ENCODE results near the gene ACACB. TPM values are rescaled to one million over a fixed set of nuclear protein-coding genes. Genes with fewer than 3 reads are reported as not detected.

Gene ACACB
- total and polyA plus RNA-seq, 8 donors: 23.4 to 58.9 (median 31.6) TPM

DNA sequence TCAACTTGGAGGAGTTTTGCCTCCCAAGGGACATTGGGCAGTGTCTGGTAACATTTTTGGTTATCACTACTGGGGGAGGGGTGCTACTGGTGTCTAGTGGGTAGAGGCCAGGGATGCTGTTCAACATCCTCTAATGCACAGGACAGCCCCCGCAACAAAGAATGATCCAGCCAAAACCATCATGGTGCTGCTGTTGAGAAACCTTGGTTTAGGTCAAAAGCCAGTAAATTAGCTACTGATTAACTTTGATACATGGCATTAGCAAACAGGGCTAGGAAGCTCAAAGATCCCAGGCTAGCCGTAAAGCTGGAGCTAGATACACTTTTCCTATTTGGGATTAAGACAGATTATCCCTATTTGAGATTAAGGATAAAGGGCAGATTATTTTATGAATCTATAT, 32.0 kb upstream of the ACACB start:
- no peak overlapping the region for H3K4me3 ChIP-seq
- intact Hi-C loops (cut with DNase I): no loop called here
- H3K4me1 ChIP-seq: peaks cover 6 to 23% (median 10%) of the 10 kb centered on the region in 3 donors
- DNase-seq (no peak), FAIRE-seq (no peak), ATAC-seq (peak; percentile 69 to 85 (median 78))
- H3K9me3 ChIP-seq: no peaks in the 10 kb centered on the region
- H3K27me3 ChIP-seq: no peaks in the 10 kb centered on the region
- H3K36me3 ChIP-seq: peaks cover 0 to 68% (median 8%) of the 10 kb centered on the region in 3 donors
- TF ChIP-seq, protein P1, sequence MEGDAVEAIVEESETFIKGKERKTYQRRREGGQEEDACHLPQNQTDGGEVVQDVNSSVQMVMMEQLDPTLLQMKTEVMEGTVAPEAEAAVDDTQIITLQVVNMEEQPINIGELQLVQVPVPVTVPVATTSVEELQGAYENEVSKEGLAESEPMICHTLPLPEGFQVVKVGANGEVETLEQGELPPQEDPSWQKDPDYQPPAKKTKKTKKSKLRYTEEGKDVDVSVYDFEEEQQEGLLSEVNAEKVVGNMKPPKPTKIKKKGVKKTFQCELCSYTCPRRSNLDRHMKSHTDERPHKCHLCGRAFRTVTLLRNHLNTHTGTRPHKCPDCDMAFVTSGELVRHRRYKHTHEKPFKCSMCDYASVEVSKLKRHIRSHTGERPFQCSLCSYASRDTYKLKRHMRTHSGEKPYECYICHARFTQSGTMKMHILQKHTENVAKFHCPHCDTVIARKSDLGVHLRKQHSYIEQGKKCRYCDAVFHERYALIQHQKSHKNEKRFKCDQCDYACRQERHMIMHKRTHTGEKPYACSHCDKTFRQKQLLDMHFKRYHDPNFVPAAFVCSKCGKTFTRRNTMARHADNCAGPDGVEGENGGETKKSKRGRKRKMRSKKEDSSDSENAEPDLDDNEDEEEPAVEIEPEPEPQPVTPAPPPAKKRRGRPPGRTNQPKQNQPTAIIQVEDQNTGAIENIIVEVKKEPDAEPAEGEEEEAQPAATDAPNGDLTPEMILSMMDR (IDR thresholded peaks at IDR 0.05): no peak
- peak overlapping the region in 1 of 4 donors; percentile 25 for H3K27ac ChIP-seq
- WGBS, 2 donors: 25 to 27% methylated on average over 2 of the region's 2 CpGs

- WGBS, 2 donors: 96 to 97% methylated on average over 11 of the region's 11 CpGs
- Histone ChIP-seq H3K4me3 (no peak overlapping the region), H3K9me3 (no peaks in the 10 kb centered on the region), H3K27me3 (no peaks in the 10 kb centered on the region), H3K36me3 (peaks cover 0 to 58% (median 8%) of the 10 kb centered on the region in 3 donors), H3K4me1 (peaks cover 6 to 23% (median 10%) of the 10 kb centered on the region in 3 donors), H3K27ac (no peak overlapping the region)
- DNase-seq: no peak
- FAIRE-seq: no peak
- intact Hi-C loops (cut with DNase I): no loop called here
- no peak for ATAC-seq
- TF ChIP-seq, protein P1 (IDR thresholded peaks at IDR 0.05): no peak
These were observed 30.8 kb upstream of the ACACB start for GRCh38 chr12:109085590-109085989.

GRCh38 chr12:109087250-109087649, 29.1 kb upstream of the ACACB start:
- intact Hi-C loops (cut with DNase I): no loop called here
- H3K36me3 ChIP-seq: peaks cover 0 to 47% (median 8%) of the 10 kb centered on the region in 3 donors
- H3K27me3 ChIP-seq: no peaks in the 10 kb centered on the region
- TF ChIP-seq, protein P1 (IDR thresholded peaks at IDR 0.05): no peak
- H3K9me3 ChIP-seq: no peaks in the 10 kb centered on the region
- no peak overlapping the region for H3K4me3 ChIP-seq
- FAIRE-seq (no peak), ATAC-seq (peak; percentile 56 to 76 (median 66)), DNase-seq (peak in 1 of 6 donors; percentile 40)
- peaks cover 6 to 29% (median 17%) of the 10 kb centered on the region in 3 donors for H3K4me1 ChIP-seq
- WGBS, 2 donors: 7 to 12% methylated on average over 5 of the region's 5 CpGs
- H3K27ac ChIP-seq: no peak overlapping the region

- H3K36me3 ChIP-seq: peaks cover 0 to 36% (median 8%) of the 10 kb centered on the region in 3 donors
- WGBS, 2 donors: 88 to 89% methylated on average over 6 of the region's 6 CpGs
- H3K4me3 ChIP-seq: no peak overlapping the region
- no peak overlapping the region for H3K27ac ChIP-seq
- FAIRE-seq (no peak), ATAC-seq (no peak), DNase-seq (no peak)
- no peaks in the 10 kb centered on the region for H3K9me3 ChIP-seq
- intact Hi-C loops (cut with DNase I): no loop called here
- TF ChIP-seq, protein P1 (IDR thresholded peaks at IDR 0.05): no peak
- no peaks in the 10 kb centered on the region for H3K27me3 ChIP-seq
- H3K4me1 ChIP-seq: peaks cover 13 to 35% (median 23%) of the 10 kb centered on the region in 3 donors
These were observed 27.6 kb upstream of the ACACB start for GRCh38 chr12:109088818-109089217.

GRCh38 chr12:109089683-109090082, 26.7 kb upstream of the ACACB start:
- FAIRE-seq (no peak), DNase-seq (no peak), ATAC-seq (no peak)
- H3K4me3 ChIP-seq: no peak overlapping the region
- intact Hi-C loops (cut with DNase I): loop anchor here in 2 of 3 donors (5.0 to 10.0 kb wide), 2 partner anchors 205 to 207 kb away; partner anchors contain the start of gene DAO (in 2 of the 2)
- H3K27me3 ChIP-seq: no peaks in the 10 kb centered on the region
- H3K9me3 ChIP-seq: no peaks in the 10 kb centered on the region
- TF ChIP-seq, protein P1 (IDR thresholded peaks at IDR 0.05): no peak
- WGBS, 2 donors: 85 to 94% methylated on average over 7 of the region's 7 CpGs
- peaks cover 0 to 36% (median 8%) of the 10 kb centered on the region in 3 donors for H3K36me3 ChIP-seq
- H3K4me1 ChIP-seq: peaks cover 13 to 27% (median 16%) of the 10 kb centered on the region in 3 donors
- no peak overlapping the region for H3K27ac ChIP-seq

All from pancreas (tissue), 10 donors.